Thyroid gland (tissue), 4 donors: ENCODE data around the gene MAGEB2.

ENCODE experiments used
- POLR2A ChIP-seq, 2 donors: fragments of 450-650 bp; IDR thresholded peaks; one replicate each; pipeline ENCODE4 v1.6.1; 2017; ENCODE audit warnings: antibody characterized with exemption in 2 of 2, mild to moderate bottlenecking in 2 of 2, moderate library complexity in 1 of 2
- TF ChIP-seq, protein P1 (sequence below), 6 experiments: fragments of 200-600 bp in 3 of 6; fragments of 450-650 bp in 3 of 6; sonication (generic) in 3 of 6; IDR thresholded peaks; one replicate each; pipeline ENCODE4 v1.5.1; 2016 to 2019; ENCODE audit warnings: antibody characterized with exemption in 6 of 6, mild to moderate bottlenecking in 2 of 6, inconsistent platforms in 1 of 6, moderate library complexity in 1 of 6

DNA sequence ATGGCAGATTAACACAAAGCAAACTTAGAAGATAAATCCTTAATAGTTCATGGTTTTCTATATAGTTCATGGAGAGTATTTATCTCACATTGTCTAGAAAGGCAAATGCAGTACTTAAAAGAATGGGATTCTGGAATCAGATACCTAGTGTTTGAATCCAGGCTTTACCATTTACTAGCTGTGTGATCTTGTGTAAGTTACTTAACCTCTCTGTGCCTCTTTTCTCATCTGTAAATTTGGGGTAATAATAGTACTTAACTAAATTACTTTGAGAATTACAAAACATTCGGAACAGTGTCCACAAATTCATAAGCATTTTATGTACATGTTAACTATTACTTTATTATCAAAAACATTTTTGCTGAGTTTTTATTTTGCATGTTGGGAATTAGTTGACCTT, 47.4 kb downstream of the MAGEB2 start:
- TF ChIP-seq, protein P1, sequence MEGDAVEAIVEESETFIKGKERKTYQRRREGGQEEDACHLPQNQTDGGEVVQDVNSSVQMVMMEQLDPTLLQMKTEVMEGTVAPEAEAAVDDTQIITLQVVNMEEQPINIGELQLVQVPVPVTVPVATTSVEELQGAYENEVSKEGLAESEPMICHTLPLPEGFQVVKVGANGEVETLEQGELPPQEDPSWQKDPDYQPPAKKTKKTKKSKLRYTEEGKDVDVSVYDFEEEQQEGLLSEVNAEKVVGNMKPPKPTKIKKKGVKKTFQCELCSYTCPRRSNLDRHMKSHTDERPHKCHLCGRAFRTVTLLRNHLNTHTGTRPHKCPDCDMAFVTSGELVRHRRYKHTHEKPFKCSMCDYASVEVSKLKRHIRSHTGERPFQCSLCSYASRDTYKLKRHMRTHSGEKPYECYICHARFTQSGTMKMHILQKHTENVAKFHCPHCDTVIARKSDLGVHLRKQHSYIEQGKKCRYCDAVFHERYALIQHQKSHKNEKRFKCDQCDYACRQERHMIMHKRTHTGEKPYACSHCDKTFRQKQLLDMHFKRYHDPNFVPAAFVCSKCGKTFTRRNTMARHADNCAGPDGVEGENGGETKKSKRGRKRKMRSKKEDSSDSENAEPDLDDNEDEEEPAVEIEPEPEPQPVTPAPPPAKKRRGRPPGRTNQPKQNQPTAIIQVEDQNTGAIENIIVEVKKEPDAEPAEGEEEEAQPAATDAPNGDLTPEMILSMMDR (IDR thresholded peaks at IDR 0.05) = no peak
- no peak for TF ChIP-seq POLR2A (IDR thresholded peaks at IDR 0.05)
